OCI-M2 (cell line): ENCODE measurements around the gene POU3F1.

Source experiments
- DNase-seq: peaks from one replicate; lab custom pipeline; 2025; ENCODE audit not compliant: unreplicated experiment; lab: John Stamatoyannopoulos, UW

POU3F1 gene

GRCh38 chr1:38029081-38029681 lies 17.4 kb downstream of the POU3F1 start:
- DNase-seq: no peak

GRCh38 chr1:38028671-38029070 lies 17.9 kb downstream of the POU3F1 start:
- DNase-seq: no peak

GRCh38 chr1:38028105-38028591 lies 18.4 kb downstream of the POU3F1 start:
- DNase-seq: no peak

DNA sequence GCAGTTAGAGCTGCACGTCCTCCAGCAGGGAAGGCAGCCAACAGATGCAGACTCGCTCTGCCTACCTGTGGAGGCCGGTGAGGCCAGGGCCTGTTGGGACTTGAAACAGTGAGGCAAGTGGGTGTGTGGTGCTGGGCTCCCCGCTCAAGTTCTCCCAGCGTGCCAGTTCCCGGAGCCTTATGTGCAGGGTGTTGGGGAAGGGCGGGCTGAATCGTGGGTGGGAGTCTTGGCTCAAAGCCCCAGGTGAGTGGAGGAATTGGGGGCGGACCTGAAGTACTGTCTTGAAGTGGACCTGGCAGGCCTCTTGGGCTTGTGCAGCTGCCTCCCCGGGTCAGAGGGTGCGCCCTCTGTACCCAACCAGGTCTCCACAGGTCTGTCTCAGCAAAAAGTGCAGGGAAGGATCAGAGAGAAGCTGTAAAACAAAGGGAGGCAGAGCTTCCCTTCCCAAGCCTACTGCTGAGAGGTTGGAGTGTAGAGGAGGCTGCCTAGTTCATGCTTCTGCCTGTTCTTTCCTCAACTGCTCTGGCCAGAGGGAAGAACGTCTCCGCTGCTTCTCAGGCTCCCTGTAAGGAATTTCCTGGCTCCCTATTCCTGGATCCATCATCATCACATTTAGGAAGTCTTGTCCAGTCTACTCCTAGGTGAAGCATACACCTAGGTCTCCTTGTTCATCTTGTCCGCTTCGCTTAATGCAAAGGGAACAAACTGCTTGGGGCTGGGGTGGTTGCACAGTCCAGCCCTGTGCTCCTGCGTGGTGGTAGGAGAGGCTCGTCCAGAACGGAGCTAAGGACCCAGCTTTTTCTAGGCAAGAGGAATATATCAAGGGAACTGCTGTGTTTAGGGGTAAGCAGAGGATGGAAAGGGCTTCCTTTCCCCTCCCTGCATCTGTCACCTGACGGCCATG lies 19.1 kb downstream of the POU3F1 start:
- no peak for DNase-seq

DNA sequence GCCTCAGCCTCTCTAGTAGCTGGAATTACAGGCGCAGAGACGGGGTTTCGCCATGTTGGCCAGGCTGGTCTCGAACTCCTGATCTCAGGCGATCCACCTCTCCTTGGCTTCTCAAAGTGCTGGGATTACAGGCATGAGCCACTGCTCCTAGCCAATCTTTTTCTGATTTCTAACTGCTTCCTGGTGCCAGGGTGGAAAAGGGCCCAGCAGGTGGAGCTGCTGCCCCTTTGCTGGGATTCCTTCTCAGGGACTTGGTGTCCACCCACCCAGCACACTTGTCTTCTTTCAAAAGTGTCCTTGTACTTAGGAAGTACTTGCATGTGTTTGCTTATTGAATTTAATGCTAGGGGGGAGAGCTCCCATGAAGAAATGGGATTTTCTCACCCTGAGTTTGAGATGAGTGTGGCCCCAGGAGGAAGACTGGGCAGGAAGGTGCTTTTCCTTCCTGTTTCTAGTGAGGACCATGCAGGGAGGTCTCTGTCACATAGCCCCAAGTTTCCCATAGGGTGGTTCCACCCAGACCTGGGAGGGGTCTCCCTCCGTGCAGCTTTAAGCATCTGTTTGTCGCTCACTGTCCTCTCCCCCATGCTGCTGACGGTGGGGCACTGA lies 19.9 kb downstream of the POU3F1 start:
- no peak for DNase-seq

- DNase-seq: no peak
Observed at GRCh38 chr1:38025664-38026063, 20.9 kb downstream of the POU3F1 start.

DNA sequence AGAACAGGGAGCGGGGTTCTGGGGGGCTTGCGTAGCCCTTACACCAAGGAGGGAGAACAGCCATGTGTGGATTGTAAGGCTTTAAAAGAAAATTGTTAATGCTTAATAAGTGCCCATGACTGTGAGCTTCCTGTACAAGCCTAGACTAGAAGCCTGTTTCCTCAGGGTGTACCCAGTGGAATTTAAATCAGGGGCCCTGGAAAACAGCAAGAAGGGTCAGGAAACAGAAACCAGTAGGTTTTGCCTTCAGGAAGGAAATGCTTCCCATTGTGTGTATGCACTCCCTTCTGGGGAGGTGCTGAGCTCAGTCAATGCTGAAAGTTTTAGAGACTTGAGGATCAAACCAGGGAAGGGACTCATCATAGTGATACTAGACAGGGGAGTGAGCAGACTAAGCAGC lies 21.4 kb downstream of the POU3F1 start:
- DNase-seq: no peak

DNA sequence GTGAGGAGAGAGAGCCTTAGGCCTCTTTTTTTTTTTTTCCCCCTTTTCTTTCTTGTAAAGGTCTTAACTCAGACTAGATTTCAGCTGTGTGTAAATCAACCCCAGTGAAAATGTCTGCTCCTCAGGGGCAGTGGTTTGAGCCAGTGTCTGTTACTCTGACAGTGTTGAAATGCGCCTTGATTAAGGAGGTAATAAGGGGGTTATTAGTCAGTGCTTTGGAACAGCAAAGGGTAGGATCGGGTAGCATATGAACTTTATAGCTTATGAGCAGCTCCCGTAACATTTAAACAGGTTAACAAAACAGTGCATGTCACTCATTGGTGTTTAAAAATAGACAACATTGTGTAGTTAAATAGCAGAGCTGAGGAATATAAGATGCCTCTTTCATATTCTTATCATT lies 23.8 kb downstream of the POU3F1 start:
- no peak for DNase-seq

DNA sequence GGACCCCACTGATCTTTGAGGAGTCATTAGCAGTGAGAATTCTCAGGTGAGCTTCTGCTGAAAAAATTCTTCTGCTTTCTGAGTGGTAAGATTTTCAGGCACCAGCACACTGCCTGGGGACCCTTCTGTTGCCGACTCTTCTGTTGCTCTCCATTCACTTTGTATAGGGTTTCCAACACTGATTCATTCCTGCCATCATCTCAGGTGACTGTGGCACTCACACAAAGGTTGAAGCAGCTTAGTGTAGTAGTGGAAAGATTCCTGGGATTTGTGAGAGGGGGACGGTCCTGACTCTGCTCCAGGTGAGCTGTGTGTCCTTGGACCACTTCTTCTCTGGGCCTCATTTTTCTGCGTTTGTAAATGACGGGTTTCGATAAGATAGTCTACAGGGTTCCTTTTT lies 24.6 kb downstream of the POU3F1 start:
- DNase-seq: no peak

DNA sequence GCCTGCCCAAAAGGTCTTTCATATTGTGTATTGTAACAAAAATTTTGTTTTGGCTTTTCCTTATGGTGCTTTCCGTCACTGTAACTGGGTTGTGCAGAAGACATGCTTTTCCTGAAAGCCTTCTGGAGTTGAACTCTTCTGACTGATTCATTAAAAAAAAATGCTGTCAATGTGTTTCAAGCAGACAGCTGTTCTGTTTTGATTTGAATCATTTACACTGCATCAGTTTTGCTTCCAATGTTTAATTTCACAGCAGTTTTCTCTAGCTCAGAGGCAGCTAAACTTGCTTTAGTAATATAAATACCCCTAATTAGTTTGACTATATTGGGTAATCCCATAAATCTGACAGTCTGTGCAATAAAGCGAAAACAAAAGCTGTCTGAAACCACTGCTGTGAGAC lies 26.2 kb downstream of the POU3F1 start:
- DNase-seq: no peak

DNA sequence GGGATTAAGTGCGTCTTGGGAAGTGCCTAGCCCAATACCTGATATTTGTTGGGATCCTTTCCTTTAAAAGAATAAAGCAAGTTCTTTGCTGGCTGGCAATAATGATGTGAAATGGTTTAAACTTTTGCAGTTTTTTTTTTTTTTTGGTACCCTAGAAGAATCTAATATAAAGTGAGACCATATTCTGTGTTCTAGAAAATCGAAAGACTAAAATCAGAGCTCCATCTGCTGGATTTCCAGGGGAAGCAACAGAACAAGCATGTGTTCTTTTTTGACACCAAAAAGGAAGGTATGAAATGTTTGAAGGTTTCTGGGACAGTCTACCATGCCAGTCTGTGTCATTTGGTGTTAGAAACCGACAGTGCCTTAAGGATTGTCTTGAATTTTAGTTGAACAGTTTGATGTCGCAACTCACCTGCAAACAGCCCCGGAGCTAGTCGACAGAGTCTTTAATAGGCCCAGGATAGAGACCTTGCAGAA lies 27.7 kb downstream of the POU3F1 start:
- DNase-seq: no peak

- no peak for DNase-seq
Observed at GRCh38 chr1:38015978-38016725, 30.4 kb downstream of the POU3F1 start.

GRCh38 chr1:38014724-38015424 lies 31.7 kb downstream of the POU3F1 start:
- DNase-seq: no peak

- DNase-seq: no peak
Observed at GRCh38 chr1:38014171-38014570, 32.4 kb downstream of the POU3F1 start.

GRCh38 chr1:38013227-38013622 lies 33.4 kb downstream of the POU3F1 start:
- DNase-seq: no peak

DNA sequence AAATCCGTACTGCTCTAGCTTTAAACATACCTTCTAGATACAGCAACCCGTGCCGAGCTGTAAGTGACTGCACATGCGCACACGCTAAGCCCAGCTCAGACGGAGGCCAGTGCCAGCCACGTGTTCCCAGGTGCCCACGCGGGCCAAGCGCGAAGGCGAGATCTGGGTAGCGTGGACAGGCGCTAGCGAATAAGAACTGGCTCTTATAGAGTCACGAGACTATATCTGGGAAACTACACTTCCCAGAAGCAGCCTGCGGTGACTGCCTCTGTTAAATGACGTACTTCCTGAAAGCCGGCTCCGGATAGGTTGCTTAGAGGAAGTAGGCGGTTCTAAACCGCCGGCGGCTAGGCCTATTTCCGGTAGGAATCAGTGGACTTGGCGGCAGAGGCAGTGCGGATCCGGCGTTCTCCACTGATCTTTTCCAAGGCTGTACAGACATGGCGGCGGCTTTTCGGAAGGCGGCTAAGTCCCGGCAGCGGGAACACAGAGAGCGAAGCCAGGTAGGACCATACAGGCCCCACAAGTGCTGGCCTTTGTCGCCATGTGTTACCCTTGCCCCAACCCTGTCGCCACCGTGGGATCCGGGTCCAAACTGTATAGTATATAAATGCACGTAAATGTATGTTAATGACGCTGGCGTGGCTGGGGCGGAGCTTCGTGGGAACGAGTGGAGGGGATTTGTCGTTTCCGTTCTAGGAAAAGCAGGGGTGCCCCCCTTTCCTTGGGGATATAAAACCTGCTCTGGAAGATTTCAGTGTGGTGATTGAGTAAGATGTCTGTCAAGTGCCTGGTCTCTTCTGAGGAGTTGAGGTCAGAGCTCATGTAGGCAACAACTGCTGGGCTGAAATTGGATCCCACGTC lies 34.0 kb downstream of the POU3F1 start, which contains the start of gene UTP11:
UTP11 (plus strand) TSS at position 372 of the 864 bp plus-strand sequence; CDS start at position 441, 69 bp downstream.
- DNase-seq: peak; percentile 88

DNA sequence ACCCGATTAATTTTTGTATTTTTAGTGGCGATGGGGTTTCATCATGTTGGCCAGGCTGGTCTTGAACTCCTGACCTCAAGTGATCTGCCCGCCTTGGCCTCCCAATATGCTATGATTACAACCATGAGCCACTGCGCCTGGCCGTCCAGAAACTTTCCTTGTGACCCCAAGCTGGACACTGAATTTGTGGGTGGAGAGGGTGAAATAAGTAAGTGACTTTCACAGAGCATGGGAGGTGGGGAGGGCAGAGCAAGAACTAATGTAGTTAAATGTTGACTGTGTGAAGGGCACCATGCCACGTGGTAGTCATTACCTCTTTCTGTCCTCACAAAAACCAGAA lies 36.8 kb downstream of the POU3F1 start:
- no peak for DNase-seq

GRCh38 chr1:38009088-38009840 lies 37.3 kb downstream of the POU3F1 start:
- DNase-seq: no peak
